ENCODE results near the gene RNU4-1. TPM values are rescaled to one million over a fixed set of nuclear protein-coding genes. Genes with fewer than 3 reads are reported as not detected.

The RNU4-1 gene
- total and polyA plus RNA-seq, 9 of the 15 experiments (the other 6 are each of a cell fraction or from before 2014, with no cell fraction given): under 0.01 to 19,719 (median 3,563) TPM; not detected in 4

- TF ChIP-seq BCLAF1 (IDR thresholded peaks at IDR 0.05; ENCODE audit: borderline replicate concordance in 1 of 2, control insufficient read depth in 1 of 2, low read depth in 2 of 2, low read length in 1 of 2) (no peak), HDAC2 (IDR thresholded peaks at IDR 0.05) (no peak), RFX1 (IDR thresholded peaks at IDR 0.05) (no peak)
Observed at GRCh38 chr12:120258323-120258896, 34.6 kb downstream of the RNU4-1 start (continued).

- intact Hi-C loops (cut with micrococcal nuclease): no loop called here
- no peaks in the 10 kb centered on the region for H3K9me1 ChIP-seq (ENCODE audit: control insufficient read depth, insufficient read depth, low read length)
- H3K4me1 ChIP-seq (replicated peaks in 1 of 2; ENCODE audit: control insufficient read depth in 2 of 2, insufficient read depth in 2 of 2, low read length in 2 of 2): peaks cover 7 to 12% of the 10 kb centered on the region in 2 experiments; a peak in 3 of 5 replicates
- peaks cover 30% of the 10 kb centered on the region; the same call in 2 of the 3 replicates for H3K79me2 ChIP-seq (ENCODE audit: control insufficient read depth, insufficient read depth, low read length)
- no peak for DNase-seq (ENCODE audit: extremely low read depth in 1 of 4, low spot score in 3 of 4)
- H3K27me3 ChIP-seq (ENCODE audit: control insufficient read depth in 2 of 2, insufficient read depth in 2 of 2, low read length in 2 of 2): no peaks in the 10 kb centered on the region
- H4K20me1 ChIP-seq (replicated peaks; ENCODE audit: control insufficient read depth, insufficient read depth, low read length): no peaks in the 10 kb centered on the region; the same call in 1 of the 2 replicates
- in situ Hi-C loops (cut with MboI): no loop called here
- no peaks in the 10 kb centered on the region for H3K9me3 ChIP-seq (replicated peaks; ENCODE audit: control insufficient read depth, insufficient read depth, low read depth, low read length)
- H2AFZ ChIP-seq (ENCODE audit: low read depth, low read length): no peak overlapping the region
- no peak for ATAC-seq
- H3K9ac ChIP-seq (ENCODE audit: insufficient read depth in 1 of 2, low read depth in 2 of 2, low read length in 2 of 2): peak overlapping the region in 1 of 2 experiments; percentile 68; a peak in 2 of 4 replicates
- H3K4me2 ChIP-seq (ENCODE audit: insufficient read depth, low read length): no peak overlapping the region
- no peak overlapping the region for H3K4me3 ChIP-seq
- H3K36me3 ChIP-seq (ENCODE audit: control insufficient read depth, insufficient read depth, low read length): peaks cover 13% of the 10 kb centered on the region; the same call in 1 of the 3 replicates
- no TSS peak for BruUV-seq (replicated peaks)
- ChIA-PET CTCF (ENCODE audit: low intra/inter-chr PET ratio) (no interaction called here), POLR2A (interaction anchor here (0.6 to 8.5 kb wide), 14 partner anchors 8 to 58 kb away, joined by 3 to 56 read pairs (median 5); partner anchors contain the start of genes PXN, RNU4-1, RNU4-2 and RPLP0)
- no peak for FAIRE-seq
- 76% methylated on average over 9 of the region's 9 CpGs for WGBS (ENCODE audit: insufficient coverage, low coverage, missing lambda C conversion rate)
- no peak overlapping the region for H3K27ac ChIP-seq (ENCODE audit: extremely low read depth, low read depth, low read length)
- TF ChIP-seq E2F4 (CRISPR knock-in tag; IDR thresholded peaks at IDR 0.05; ENCODE audit: low read depth) (no peak), ZNF384 (IDR thresholded peaks at IDR 0.05; ENCODE audit: low read depth, low read length) (no peak), ZFP36 (IDR thresholded peaks at IDR 0.05; ENCODE audit: low read depth, low read length, partially characterized antibody) (no peak), ZNF609 (CRISPR knock-in tag; IDR thresholded peaks at IDR 0.05; ENCODE audit: borderline replicate concordance) (no peak), IRF2 (CRISPR knock-in tag; IDR thresholded peaks at IDR 0.05) (no peak)
Observed at GRCh38 chr12:120257041-120257821, 35.8 kb downstream of the RNU4-1 start.
